ENCODE results near the gene OR5AC2. TPM values are rescaled to one million over a fixed set of nuclear protein-coding genes. Genes with fewer than 3 reads are reported as not detected.

Gene OR5AC2
- total and polyA plus RNA-seq, 2 experiments from 2014 or later: not detected

DNA sequence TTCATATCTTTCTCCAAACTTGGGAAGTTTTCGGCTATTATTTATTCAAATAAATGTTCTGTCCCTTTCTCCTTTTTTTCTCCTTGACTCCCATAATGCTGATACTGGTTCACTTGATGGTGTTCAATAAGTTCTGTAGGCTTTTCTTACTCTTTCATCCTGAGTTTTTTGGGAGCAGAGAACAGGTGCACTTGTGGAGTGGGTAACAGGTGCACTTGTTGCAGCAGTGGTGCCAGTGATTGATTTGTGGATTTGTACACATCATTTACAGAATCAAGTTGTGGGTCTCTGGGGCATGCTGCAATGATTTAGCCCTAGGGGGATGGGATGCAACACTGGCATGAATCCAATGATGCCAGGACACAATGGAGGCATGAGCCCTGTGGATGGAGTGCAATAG, 28.7 kb downstream of the OR5AC2 start:
- H2AFZ ChIP-seq: no peak overlapping the region
- H3K27me3 ChIP-seq (ENCODE audit: insufficient read depth): no peaks in the 10 kb centered on the region
- H3F3A ChIP-seq (replicated peaks; ENCODE audit: low read depth): no peaks in the 10 kb centered on the region
- H3K9me2 ChIP-seq (ENCODE audit: insufficient read depth): no peaks in the 10 kb centered on the region
- peaks cover 37% of the 10 kb centered on the region for H3K9me3 Mint-ChIP-seq
- no peaks in the 10 kb centered on the region for H3K4me1 Mint-ChIP-seq
- H4K20me1 ChIP-seq (replicated peaks; ENCODE audit: insufficient read depth): no peaks in the 10 kb centered on the region
- H3K4me1 ChIP-seq (ENCODE audit: insufficient read depth): no peaks in the 10 kb centered on the region
- peaks cover 15% of the 10 kb centered on the region; the same call in 2 of the 3 replicates for H3K36me3 Mint-ChIP-seq (ENCODE audit: low read depth)
- no peak overlapping the region for H3K27ac ChIP-seq (ENCODE audit: low read depth)
- H3K27ac Mint-ChIP-seq: no peak overlapping the region
- DNase-seq (ENCODE audit: low spot score): no peak
- H3K4me3 Mint-ChIP-seq: no peak overlapping the region
- no peaks in the 10 kb centered on the region for H3K27me3 Mint-ChIP-seq (ENCODE audit: insufficient read depth, low read depth, poor library complexity)
- no peaks in the 10 kb centered on the region for H3K79me2 ChIP-seq (replicated peaks; ENCODE audit: insufficient read depth)
- no peak for ATAC-seq
- H3K4me2 ChIP-seq: no peak overlapping the region
- H3K4me3 ChIP-seq: no peak overlapping the region
- peaks cover 8% of the 10 kb centered on the region; the same call in 1 of the 2 replicates for H3K36me3 ChIP-seq (ENCODE audit: insufficient read depth)
- TF ChIP-seq, protein P1, sequence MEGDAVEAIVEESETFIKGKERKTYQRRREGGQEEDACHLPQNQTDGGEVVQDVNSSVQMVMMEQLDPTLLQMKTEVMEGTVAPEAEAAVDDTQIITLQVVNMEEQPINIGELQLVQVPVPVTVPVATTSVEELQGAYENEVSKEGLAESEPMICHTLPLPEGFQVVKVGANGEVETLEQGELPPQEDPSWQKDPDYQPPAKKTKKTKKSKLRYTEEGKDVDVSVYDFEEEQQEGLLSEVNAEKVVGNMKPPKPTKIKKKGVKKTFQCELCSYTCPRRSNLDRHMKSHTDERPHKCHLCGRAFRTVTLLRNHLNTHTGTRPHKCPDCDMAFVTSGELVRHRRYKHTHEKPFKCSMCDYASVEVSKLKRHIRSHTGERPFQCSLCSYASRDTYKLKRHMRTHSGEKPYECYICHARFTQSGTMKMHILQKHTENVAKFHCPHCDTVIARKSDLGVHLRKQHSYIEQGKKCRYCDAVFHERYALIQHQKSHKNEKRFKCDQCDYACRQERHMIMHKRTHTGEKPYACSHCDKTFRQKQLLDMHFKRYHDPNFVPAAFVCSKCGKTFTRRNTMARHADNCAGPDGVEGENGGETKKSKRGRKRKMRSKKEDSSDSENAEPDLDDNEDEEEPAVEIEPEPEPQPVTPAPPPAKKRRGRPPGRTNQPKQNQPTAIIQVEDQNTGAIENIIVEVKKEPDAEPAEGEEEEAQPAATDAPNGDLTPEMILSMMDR (conservative IDR thresholded peaks at IDR 0.05; ENCODE audit: low read depth in 2 of 2): no peak
- TF ChIP-seq, protein P2, sequence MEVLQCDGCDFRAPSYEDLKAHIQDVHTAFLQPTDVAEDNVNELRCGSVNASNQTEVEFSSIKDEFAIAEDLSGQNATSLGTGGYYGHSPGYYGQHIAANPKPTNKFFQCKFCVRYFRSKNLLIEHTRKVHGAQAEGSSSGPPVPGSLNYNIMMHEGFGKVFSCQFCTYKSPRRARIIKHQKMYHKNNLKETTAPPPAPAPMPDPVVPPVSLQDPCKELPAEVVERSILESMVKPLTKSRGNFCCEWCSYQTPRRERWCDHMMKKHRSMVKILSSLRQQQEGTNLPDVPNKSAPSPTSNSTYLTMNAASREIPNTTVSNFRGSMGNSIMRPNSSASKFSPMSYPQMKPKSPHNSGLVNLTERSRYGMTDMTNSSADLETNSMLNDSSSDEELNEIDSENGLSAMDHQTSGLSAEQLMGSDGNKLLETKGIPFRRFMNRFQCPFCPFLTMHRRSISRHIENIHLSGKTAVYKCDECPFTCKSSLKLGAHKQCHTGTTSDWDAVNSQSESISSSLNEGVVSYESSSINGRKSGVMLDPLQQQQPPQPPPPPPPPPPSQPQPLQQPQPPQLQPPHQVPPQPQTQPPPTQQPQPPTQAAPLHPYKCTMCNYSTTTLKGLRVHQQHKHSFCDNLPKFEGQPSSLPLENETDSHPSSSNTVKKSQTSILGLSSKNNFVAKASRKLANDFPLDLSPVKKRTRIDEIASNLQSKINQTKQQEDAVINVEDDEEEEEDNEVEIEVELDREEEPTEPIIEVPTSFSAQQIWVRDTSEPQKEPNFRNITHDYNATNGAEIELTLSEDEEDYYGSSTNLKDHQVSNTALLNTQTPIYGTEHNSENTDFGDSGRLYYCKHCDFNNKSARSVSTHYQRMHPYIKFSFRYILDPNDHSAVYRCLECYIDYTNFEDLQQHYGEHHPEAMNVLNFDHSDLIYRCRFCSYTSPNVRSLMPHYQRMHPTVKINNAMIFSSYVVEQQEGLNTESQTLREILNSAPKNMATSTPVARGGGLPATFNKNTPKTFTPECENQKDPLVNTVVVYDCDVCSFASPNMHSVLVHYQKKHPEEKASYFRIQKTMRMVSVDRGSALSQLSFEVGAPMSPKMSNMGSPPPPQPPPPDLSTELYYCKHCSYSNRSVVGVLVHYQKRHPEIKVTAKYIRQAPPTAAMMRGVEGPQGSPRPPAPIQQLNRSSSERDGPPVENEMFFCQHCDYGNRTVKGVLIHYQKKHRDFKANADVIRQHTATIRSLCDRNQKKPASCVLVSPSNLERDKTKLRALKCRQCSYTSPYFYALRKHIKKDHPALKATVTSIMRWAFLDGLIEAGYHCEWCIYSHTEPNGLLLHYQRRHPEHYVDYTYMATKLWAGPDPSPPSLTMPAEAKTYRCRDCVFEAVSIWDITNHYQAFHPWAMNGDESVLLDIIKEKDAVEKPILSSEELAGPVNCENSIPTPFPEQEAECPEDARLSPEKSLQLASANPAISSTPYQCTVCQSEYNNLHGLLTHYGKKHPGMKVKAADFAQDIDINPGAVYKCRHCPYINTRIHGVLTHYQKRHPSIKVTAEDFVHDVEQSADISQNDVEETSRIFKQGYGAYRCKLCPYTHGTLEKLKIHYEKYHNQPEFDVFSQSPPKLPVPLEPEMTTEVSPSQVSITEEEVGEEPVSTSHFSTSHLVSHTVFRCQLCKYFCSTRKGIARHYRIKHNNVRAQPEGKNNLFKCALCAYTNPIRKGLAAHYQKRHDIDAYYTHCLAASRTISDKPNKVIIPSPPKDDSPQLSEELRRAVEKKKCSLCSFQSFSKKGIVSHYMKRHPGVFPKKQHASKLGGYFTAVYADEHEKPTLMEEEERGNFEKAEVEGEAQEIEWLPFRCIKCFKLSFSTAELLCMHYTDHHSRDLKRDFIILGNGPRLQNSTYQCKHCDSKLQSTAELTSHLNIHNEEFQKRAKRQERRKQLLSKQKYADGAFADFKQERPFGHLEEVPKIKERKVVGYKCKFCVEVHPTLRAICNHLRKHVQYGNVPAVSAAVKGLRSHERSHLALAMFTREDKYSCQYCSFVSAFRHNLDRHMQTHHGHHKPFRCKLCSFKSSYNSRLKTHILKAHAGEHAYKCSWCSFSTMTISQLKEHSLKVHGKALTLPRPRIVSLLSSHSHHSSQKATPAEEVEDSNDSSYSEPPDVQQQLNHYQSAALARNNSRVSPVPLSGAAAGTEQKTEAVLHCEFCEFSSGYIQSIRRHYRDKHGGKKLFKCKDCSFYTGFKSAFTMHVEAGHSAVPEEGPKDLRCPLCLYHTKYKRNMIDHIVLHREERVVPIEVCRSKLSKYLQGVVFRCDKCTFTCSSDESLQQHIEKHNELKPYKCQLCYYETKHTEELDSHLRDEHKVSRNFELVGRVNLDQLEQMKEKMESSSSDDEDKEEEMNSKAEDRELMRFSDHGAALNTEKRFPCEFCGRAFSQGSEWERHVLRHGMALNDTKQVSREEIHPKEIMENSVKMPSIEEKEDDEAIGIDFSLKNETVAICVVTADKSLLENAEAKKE (CRISPR knock-in tag; IDR thresholded peaks at IDR 0.05): no peak
- TF ChIP-seq STAT1 (IDR thresholded peaks at IDR 0.05; ENCODE audit: unreplicated experiment) (no peak), JUNB (IDR thresholded peaks at IDR 0.05; ENCODE audit: unreplicated experiment) (no peak), EZH2phosphoT487 (IDR thresholded peaks at IDR 0.05; ENCODE audit: unreplicated experiment) (no peak), ZNF114 (CRISPR knock-in tag; IDR thresholded peaks at IDR 0.05) (no peak), NANOG (IDR thresholded peaks at IDR 0.05; ENCODE audit: borderline replicate concordance) (no peak), ZNF331 (CRISPR knock-in tag; IDR thresholded peaks at IDR 0.05; ENCODE audit: low read depth) (no peak), POLR2AphosphoS5 (IDR thresholded peaks at IDR 0.05; ENCODE audit: low read depth) (no peak), EZH2 (IDR thresholded peaks at IDR 0.05; ENCODE audit: low read depth, unreplicated experiment) (no peak), CREB1 (CRISPR knock-in tag; IDR thresholded peaks at IDR 0.05; ENCODE audit: low read depth) (no peak)
- TF ChIP-seq, protein P3, sequence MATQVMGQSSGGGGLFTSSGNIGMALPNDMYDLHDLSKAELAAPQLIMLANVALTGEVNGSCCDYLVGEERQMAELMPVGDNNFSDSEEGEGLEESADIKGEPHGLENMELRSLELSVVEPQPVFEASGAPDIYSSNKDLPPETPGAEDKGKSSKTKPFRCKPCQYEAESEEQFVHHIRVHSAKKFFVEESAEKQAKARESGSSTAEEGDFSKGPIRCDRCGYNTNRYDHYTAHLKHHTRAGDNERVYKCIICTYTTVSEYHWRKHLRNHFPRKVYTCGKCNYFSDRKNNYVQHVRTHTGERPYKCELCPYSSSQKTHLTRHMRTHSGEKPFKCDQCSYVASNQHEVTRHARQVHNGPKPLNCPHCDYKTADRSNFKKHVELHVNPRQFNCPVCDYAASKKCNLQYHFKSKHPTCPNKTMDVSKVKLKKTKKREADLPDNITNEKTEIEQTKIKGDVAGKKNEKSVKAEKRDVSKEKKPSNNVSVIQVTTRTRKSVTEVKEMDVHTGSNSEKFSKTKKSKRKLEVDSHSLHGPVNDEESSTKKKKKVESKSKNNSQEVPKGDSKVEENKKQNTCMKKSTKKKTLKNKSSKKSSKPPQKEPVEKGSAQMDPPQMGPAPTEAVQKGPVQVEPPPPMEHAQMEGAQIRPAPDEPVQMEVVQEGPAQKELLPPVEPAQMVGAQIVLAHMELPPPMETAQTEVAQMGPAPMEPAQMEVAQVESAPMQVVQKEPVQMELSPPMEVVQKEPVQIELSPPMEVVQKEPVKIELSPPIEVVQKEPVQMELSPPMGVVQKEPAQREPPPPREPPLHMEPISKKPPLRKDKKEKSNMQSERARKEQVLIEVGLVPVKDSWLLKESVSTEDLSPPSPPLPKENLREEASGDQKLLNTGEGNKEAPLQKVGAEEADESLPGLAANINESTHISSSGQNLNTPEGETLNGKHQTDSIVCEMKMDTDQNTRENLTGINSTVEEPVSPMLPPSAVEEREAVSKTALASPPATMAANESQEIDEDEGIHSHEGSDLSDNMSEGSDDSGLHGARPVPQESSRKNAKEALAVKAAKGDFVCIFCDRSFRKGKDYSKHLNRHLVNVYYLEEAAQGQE (IDR thresholded peaks at IDR 0.05; ENCODE audit: unreplicated experiment): no peak
- TF ChIP-seq, protein P4, sequence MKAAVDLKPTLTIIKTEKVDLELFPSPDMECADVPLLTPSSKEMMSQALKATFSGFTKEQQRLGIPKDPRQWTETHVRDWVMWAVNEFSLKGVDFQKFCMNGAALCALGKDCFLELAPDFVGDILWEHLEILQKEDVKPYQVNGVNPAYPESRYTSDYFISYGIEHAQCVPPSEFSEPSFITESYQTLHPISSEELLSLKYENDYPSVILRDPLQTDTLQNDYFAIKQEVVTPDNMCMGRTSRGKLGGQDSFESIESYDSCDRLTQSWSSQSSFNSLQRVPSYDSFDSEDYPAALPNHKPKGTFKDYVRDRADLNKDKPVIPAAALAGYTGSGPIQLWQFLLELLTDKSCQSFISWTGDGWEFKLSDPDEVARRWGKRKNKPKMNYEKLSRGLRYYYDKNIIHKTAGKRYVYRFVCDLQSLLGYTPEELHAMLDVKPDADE (IDR thresholded peaks at IDR 0.05): no peak

All from GM23338 (cell line).